ENCODE measurements around the gene MSX1.

Gene MSX1

GRCh38 chr4:4858527-4859324 lies 739 bp upstream of the MSX1 start:
- no peak for DNase-seq

DNA sequence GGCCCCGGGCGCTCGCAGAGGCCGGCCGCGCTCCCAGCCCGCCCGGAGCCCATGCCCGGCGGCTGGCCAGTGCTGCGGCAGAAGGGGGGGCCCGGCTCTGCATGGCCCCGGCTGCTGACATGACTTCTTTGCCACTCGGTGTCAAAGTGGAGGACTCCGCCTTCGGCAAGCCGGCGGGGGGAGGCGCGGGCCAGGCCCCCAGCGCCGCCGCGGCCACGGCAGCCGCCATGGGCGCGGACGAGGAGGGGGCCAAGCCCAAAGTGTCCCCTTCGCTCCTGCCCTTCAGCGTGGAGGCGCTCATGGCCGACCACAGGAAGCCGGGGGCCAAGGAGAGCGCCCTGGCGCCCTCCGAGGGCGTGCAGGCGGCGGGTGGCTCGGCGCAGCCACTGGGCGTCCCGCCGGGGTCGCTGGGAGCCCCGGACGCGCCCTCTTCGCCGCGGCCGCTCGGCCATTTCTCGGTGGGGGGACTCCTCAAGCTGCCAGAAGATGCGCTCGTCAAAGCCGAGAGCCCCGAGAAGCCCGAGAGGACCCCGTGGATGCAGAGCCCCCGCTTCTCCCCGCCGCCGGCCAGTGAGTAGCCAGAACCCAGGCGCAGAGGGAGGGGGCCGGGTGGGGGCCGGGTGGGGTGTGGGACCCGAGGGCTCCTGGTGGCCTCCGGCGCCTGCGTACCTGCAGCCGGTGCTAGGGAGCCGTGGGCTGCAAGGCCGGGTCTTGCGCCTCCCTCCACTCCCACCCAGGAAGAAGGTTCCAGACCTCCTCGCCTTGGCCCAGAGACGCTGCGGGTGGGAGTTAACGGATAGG lies 534 bp downstream of the MSX1 start:
- DNase-seq = no peak

GRCh38 chr4:4860600-4861389 lies 1.3 kb downstream of the MSX1 start:
- DNase-seq = no peak

DNA sequence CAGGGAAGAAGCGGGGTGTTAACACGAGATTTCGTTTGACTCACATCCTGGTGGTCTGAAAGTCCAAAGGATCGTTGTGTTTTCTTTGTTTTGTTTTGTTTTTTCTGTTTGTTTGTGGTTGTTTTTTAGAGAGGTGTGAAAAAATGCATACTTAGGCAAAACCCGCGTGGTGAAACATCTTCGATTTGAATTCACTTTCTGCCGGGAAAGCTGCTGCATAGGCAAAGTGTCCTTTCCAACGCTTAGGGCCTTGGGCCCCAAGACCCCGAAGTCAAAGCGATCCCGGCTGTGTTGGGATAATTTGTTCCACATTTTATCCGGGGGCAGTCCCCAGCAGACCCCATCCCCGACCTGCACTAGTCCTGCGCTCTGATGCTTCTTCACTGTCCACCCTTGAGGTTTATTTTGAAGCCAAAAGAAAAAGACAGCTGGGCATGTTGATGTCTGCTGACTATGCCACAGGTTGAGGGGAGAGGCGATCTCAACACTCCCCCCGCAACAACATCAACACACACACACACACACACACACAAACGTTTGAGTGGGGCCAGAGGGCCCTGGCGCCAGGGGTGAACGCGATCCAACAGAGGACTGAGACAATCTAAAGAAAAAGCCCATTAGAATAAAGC lies 2.0 kb downstream of the MSX1 start:
- no peak for DNase-seq

DNA sequence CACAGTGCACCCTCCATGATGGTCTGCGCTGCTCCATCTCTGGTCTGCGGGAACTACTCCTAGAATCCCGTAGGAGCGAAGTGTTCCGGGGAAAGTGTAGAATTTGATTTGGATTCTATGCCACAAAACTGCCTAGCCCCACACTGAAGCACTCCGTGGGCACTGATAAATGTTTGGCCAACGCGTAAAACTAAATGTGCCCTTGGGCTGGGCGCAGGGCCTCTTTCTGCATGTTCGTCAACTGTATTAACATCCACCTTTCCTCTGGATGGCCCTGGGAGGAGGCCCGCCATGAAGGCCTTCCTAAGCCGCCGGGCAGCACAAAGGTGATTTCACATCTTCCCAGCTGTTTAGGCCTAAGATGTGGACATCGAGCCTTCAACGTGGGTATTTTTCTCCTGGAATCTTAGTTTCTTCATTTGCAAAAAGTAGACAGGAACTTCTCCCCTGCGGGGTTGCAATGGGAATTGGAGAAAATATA lies 2.6 kb downstream of the MSX1 start:
- no peak for DNase-seq

- no peak for DNase-seq
Observed at GRCh38 chr4:4862665-4863482, 3.4 kb downstream of the MSX1 start.

DNA sequence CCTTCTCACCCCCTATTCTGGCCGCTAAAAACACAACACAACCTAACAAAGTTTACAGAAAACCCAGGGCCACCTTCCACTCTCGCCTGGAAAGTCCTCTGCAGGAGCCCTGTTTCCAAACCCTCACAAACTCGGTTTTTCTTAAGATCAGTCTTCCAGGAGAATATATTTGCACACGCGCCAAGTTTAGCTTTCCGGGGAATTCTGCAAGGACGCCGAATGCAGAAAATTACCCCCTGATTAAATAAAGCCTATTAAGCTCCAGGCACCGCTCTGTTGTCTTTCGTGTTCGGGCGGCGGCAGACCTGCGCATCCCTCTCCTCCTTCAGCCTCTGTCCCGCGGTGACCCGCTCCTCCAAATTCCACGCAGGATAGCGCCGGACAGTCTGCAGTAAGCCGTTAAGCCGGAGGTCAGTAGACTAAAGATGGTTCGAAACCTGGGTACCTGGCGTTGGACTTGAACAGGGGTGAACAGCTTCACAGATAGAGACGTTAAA lies 5.0 kb downstream of the MSX1 start:
- no peak for DNase-seq

DNA sequence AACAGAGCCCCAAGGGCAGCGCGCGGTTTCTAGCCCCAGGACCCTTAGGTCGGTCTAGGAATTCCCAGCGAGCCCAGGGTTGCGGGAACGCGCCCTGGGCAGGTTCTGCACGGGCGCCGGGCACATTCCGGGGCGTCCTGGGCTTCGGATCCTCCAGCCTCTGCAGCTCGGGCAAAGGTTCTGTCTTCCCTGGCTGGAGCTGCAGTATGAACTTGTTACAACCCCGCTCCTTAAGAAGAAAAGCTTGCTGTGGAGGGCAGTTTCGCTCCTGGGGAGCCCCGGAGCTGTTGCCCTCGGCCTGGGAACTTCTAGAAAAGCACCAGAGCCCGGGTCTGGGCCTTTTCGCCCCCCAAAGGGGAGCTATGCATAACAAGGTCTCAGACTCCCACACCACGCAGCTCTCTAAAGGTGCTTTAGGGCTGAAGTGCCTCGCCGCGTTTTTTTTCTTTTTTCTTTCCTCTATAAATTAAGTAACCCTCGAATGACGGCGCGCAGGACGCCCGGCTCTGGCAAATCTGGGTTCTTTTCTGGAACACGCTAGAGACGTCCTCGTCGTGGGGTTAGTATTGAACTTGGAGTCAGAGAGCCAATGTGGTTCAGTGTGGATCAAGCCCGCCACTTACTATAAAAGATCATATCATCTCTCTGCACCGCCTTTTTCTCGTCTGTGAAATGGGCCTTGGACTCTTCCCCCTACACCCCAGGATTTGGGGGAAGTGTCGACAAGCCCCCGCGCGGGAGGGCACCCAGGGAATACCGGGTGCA lies 5.7 kb downstream of the MSX1 start:
- no peak for DNase-seq

DNA sequence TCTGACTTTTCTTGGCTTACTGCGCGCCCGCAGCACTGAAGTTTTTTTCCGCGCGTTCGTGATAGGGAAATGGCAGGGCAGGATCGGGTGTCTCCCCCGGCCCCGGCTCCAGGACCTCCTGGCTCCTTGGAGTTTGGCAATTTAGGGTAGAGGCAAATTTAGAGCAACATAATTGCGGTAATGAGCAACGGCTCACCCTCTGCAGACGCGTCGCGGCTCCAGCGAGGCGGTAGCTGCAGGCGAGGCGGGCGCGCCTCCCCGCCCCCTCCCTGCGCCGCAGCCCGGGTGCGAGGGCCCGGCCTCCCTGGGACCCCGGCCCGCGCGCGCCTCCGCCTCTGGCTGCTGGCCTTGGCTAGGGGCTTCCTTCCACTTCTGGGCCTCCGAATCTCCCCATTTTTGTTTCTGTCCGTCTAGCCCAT lies 6.2 kb downstream of the MSX1 start:
- DNase-seq = no peak

DNA sequence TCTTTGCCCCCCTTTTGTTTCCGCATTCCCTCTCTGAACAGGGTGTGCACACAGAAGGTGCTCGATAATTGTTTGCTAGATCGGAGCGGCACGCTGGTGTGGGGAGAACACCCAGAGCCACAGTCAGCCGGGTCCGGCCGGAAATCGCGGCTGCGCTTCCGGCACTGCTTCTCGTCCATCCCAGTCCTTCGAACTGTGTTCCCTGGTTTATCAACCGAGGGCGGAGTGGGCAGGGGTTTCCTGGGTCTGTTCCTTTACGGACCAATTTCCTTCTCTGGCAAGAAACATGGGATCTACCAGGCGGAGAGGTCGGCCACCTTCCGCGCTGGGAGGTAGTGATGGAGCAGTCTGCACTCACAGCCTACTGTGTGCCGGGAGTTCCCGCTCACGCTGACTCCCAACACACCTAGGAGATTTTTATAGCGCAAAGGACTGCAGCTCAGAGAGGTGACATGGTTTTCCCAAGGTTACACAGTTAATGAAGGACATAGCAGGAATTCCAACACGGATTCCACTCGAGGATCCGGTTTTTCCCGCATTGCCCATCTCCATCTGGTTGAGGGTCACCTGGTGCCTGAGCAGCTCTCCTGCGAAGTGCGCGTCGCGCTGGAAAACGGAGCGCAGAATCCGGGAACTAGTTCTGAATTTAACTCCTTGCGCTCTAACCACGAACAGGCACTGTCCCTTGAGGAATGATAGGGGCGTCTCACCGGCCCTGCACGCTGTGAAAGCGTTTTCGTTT lies 6.8 kb downstream of the MSX1 start:
- DNase-seq = no peak

- DNase-seq = no peak
Observed at GRCh38 chr4:4866866-4867374, 7.5 kb downstream of the MSX1 start.

- no peak for DNase-seq
Observed at GRCh38 chr4:4867375-4868039, 8.0 kb downstream of the MSX1 start.

DNA sequence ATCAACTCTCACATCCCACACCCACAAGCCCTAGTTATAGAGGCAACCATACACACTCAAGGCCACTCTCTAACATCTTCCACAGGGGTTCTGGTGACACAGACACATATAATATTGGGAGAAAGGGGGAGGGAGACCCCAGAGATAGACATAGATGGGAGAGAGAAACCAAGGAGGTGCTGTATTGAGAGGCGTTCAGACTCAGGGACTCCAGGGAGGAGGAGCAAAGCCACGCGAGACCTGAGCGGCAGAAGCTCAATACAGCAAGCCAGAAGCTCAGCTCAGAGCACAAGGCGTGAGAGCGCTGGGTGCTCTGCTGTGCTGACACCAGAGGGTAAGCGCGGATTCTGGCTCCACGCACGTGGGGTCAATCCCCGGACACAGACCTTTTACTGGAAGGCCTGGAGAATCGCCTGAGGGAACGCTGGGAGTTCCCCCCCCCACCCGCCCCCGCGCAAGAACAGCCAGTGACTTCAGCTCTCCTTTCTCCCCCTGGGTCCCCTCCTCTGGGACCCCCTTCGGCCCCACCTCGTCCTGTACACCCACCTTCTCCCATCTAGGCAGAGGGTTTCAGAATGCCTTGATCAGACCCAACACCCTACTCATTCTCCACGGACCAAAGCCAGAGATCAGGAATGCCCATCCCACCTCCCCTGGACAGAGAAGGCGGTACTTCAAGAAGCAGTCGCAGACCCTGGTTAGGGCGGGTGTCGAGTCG lies 8.7 kb downstream of the MSX1 start:
- no peak for DNase-seq

- no peak for DNase-seq
Observed at GRCh38 chr4:4868758-4869723, 9.6 kb downstream of the MSX1 start.

DNA sequence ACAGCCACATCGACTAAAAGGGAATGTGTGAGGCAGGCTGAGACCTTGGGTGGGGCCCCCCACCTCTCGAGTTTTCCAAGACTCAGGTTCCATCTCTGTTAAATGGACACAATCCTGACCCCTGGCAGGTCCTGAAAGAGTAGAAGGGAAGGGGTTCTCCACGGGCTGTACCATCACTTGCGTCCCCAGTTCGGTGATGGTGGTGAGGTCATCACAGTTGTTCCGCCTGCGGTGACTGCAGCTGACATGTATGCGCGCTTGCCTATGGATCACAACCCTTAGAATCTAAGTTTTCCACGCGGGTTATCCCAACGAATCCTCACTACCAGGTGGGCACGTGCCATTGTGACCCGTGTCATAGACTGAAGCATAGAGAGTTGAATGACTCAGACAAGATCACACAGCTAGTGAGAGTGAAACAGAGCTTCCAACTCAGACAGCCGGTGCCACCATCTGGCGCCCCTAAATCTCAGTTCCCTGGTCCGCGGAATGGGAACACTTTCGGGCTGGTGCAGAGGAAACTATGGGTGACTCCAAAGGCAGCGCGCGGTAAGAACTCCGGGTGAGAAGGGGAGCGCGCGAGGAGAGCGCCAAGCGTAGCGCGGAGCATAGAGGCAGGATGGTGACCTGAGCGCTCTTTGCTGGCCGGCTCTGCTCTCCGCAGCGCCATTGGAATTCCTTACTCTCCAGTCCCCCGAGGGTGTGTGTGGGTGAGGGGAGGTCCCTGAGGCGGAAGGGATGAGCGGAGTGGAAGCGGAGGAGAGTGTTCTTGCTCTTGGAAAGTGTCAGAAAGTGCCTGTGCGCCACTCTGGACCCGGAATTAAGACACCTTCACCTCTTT lies 10.5 kb downstream of the MSX1 start:
- no peak for DNase-seq

- no peak for DNase-seq
Observed at GRCh38 chr4:4870576-4871241, 11.2 kb downstream of the MSX1 start.

Data from stimulated activated CD4-positive, alpha-beta T cell treated with anti-CD3 and anti-CD28 coated beads, Interleukin-1b, Interleukin-23, amount 100 ng/mL, for 48 hours (primary cell).